GM21717 (cell line): ENCODE data around the gene ABCA5.
"Not testable (repeated sequence)": the region's sequence is repeated elsewhere in the genome, so short reads cannot be mapped to it uniquely, and the experiment has no call there.

Experiments
- ATAC-seq: cut with Tn5 transposase; IDR thresholded peaks from one replicate; pipeline ENCODE4 v1.9.1; 2021; ENCODE audit warnings: mild to moderate bottlenecking, moderate library complexity; ENCODE audit not compliant: unreplicated experiment

ABCA5 gene

DNA sequence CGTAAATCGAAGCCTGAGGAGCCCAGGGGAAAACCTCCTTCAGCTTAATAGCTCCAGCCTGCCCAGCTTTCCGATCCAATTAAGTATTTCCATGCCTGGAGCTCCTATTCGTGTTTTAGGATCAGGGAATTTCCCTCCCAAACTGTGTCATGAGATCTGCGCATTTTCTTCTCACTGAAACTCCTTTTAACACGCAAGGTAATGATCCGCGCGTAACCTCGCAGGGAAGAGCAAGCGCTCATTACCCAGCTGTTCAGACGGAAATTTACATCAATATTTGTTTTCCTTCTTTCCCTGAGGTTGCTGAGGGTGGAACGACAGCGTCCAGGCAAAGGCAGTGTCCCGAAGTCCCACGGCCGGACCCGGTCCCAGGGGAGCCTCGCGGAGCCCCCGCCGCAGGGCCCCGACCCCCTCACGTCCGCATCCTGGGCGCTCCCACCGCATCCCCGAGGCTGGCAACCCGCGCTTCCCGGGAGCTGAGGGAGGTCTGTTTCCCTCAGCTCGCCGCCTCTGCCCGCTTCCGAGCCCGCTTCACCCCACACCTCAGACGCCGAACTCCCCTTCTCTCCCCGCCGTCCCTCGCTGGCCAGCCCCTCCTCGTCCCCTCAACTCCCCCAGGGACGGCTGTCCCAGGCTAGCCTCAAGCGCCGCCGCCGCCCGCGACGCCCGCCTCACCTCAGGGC is 415 bp downstream of the ABCA5 start:
- peak; percentile 18 for ATAC-seq

DNA sequence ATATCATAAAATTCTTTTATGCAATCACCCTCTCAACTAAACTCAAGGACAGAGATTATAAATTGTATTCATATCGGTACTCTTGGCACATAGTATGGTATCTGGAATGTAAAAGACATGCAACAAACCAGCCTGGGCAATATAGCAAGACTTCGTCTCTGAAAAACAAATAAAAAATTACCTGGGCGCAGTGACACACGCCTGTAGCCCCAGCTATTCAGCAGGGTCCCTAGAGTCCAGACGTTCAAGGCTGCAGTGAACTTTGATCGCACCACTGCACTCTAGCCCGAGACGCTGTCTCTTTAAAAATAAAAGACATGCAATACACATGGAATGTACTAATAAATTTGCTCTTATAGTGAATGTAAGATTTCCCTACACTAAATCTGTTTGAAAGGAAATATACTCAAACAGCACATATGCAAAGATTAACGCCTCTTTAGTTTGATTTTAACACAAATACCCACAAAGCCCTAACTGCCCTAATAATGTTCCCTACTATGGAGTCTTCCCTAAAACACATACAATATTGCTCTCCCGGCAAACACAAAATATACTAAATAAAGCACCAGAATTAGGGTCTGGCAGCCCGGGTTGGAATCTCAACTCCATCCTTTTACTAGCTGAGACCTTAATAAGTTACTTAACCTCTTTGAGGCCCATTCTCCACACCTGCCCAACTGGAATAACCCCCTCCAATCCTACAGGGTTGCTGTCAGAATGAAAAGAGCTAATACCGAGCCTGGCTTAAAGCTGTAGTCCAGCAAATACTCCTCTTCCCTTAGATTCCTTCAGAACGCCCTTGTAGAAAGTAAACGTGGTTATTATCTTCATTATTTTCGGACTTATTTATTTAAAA is 1.2 kb downstream of the ABCA5 start:
- ATAC-seq, result no peak

DNA sequence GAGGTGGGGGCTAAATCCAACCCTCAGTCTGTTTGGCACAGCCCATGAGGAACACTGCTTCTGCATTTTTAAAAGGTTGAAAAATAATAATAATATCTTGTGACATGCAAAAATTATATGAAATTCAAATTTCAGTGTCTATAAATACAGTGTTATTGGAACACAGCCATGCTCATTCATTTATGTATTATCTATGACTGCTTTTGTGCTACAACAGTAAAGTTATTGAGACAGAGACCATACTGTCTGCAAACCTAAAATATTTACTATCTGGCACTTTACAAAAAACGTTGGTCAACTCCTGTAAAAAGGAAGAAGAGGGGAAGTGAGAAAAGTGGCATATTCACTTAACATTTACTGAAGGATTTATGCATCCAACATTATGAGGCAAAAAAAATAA is 3.1 kb downstream of the ABCA5 start:
- no peak for ATAC-seq

DNA sequence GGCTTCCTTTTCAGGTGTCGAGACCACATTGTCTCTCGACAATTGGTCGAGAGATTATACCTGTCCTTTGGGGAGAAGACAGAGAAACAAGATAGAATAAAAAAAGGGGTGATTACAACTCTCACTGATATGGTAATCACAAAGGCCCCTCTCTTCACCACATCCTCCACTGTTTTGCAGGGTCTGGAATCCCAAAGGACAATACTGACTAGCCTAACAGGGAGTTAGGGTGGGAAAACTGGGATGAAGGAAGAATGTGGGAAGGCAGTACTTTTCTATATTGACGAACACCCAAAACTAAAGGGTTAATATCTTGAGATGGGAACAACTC is 6.1 kb downstream of the ABCA5 start:
- no peak for ATAC-seq

DNA sequence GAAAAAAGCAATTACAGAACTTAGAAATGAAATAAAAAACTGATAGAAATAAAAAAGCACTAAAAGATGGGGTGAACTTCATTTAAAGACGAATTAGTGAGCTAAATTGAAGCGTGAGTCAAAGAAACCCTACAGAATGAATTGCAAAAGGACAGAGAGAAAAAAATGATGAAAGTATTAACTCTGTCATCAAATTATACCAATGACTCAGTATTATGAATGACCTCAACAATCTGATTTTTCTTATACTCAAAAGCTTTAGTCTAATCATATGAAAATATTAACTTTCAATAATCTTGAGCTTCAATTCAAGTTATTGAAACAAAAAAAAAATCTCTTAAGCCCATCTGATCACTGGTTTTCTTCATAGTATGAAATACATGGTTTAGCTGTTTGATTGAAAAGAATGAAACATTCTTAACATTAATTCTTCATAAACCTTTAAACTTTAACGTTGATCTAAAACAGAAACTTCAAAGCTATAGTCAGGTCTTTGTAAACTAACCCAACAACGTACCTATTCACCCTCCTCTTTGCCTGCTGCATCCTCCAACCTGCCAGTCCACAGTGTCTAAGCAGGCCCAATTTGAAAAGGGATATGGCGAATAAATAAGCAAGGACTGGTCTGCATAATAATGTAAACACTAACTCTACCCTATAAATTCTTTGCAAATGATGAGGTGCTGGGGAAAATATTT is 6.6 kb downstream of the ABCA5 start:
- no peak for ATAC-seq

DNA sequence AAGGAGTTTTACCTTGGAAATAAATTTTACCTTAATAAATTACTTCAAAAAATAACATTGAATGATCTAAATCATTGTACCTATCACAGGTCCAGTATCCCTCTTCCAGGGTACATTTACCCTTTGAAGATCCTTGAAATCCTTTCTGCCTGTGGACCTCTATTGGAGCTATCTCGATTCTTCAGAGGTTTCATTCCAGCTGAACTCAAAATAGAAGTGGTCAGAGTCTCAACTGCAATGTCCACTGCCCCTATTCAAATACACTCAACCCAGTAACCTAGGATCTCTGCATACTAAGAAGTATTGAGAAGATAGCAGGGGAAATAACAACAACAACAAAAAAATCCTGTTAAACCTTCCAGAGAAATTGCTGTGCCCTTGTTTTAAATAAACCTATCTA is 9.3 kb downstream of the ABCA5 start:
- no peak for ATAC-seq

DNA sequence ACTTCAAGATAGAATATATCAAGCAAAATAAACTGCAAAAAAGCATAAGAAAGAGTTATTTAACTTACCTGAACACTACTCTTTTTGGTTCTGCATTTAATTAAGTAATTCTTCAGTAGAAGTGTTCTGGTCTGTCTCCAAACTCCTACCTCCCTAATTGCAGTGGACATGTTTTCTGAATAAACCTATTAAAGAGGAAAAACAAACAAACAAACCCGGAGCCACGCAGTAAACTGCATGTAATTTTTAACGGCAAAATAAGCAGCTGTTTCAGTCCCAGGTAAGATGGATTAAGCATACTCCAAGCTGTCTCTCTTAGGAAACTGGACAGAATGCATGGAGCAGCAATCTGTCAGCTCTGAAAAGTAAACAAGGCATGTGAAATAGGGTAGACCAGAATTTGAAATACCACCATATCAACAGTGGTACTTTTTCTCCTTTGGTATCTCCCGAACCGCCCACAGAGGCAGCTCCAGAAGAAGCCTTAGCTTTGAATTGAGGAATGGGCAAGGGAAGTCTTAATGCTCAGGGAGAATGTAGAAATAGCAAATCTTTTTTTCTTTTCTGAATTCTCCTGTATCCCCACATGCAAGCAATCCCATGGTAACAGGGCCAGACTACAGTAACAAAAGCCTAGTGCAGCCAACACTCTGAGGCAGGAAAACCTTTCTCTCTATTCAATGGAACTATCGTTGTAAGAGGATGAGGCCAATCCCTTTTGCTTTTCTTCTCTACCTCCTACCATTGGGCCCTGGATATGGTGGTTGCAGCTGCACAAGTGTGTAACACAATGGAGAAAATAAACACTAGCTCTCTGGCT is 12.5 kb downstream of the ABCA5 start:
- no peak for ATAC-seq

DNA sequence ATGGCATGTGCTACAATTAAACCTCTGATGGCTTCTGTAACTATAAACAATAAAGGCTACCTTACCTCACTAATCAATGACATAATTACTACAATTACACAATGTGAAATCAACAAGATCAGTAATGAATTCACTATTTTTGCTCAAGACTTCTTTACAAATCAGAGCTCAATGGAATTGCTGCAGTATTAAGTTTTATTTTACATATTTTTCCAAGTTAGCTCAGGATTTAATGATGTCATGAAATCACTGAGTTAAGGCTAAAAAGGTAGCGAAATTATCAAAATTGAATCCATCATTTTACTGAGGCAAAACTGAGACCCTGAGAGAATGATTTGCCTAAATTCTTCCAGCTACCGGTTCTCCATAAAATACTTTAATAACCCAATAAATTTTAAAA is 21.8 kb downstream of the ABCA5 start:
- ATAC-seq, result no peak

DNA sequence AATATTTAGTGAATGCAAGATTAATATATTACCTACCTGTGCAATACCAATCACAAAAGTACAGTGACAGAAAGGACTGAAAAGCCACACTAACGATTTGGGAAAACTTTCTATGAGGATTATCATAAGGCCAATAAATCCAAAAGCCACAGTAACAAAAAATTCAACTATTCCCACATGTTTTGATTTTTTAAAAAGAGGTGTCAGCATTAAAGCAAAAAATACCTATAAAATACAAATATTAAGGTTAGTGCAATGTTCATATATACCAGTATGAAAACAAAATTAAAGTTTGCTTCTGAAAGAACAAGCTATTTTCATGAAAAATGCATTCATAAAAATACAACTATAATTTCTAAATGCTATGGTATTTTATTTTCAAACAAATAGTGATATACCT is 24.3 kb downstream of the ABCA5 start:
- no peak for ATAC-seq

DNA sequence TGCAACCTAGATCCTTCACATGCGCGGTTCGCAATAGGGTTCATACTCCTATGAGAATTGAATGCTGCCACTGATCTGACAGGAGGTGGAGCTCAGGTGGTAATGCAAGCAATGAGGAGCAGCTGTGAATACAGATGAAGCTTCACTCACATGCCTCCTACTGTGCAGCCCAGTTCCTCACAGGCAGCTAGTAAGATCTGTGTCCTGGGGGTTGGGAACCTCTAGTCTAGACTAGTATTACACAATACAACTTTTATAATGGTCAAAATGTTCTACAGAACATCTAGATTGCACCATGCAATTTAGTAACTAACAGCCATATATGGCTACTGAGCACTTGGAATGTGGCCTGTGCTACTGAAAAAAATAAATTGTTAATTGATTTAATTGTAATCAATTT is 26.7 kb downstream of the ABCA5 start:
- ATAC-seq, result no peak

DNA sequence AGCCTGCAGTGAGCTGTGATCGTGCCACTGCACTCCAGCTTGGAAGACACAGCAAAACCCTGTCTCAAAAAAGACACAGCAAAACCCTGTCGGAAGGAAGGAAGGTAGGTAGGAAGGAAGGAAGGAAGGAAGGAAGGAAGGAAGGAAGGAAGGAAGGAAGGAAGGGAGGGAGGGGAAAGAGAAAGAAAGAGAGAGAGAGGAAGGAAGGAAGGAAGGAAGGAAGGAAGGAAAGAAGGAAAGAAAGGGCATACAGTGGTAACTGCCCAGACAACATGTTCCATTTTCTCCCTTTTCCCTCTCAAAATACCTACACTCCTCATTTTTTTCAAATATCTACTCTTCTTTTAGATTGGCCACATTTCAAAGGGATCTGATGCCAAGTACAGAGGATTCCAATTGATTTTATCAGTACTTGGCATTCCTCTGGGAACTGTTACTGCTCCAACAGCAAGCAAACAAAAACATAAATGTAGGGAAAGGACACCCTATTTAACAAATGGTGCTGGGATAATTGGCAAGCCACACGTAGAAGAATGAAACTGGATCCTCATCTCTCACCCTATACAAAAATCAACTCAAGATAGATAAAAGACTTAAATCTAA is 28.7 kb downstream of the ABCA5 start:
- ATAC-seq, result not testable (repeated sequence)

DNA sequence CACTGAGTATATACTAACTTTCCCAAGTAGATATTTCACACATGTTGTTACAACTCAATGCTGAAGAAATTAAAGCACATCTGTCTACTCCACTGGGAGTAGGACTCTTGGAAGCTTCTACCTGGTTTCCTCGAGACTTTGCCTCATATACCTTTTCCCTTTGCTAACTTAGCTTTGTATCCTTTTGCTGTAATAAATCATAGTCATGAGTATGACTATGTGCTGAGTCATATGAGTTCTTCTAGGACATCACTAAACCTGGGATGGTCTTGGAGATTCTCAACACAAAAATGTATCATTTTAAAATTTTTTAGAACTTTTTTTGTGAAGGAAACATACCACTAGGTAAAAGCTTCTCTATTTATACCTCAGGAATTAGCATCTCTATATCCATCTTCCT is 39.8 kb downstream of the ABCA5 start:
- no peak for ATAC-seq

DNA sequence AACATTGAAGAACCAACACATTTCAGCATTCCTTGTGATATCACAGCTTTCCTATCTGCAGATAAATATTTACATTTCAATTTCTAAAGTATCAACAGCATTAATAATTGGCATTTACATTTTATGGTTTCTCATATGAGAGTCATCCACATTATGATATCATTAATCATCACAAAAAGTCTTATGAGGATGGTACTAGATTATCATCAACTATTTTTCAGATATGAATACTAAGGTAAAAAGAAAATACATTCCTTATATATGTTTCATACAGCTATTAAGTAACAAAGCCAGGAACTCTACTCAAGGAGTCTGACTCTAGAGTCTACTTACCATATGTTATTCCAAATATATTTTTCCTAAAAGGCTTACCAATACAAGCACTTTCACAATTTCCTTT is 40.7 kb downstream of the ABCA5 start:
- no peak for ATAC-seq

DNA sequence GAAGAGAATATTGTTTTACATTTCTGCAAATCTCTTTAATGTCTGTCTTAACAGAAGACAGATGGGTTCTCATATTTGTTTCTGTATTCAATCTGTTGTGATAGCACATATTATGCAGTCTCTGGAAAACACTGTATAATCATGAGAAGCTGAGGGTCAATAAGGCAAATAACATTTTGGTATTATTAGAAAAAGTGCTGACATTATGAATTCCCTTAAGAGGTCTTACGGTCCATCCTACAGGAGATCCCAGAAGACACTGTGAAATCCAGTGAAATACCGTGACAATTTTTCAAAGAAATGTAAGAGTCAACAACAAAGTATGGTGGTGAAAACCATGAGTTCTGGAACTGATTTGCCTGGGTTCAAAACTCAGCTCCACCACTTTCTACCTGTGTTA is 42.3 kb downstream of the ABCA5 start:
- no peak for ATAC-seq

DNA sequence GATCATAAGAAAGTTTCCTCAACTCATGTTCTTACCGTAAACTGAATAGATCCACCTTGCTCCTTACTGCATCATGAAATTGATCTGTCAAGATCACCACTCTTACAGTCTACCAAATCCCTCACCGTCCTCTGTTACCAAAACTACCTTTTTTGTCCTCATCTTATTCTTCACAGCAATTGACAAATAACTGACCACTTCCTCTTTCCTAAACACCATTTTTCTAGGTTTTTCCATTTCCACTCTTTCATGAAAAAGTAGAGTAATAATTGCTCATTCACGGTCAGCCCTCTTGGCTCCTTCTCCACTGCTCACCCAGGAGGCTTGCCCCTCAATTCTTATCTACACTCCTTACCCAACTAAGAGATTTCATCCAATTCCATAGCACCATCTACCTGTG is 44.9 kb downstream of the ABCA5 start:
- no peak for ATAC-seq

DNA sequence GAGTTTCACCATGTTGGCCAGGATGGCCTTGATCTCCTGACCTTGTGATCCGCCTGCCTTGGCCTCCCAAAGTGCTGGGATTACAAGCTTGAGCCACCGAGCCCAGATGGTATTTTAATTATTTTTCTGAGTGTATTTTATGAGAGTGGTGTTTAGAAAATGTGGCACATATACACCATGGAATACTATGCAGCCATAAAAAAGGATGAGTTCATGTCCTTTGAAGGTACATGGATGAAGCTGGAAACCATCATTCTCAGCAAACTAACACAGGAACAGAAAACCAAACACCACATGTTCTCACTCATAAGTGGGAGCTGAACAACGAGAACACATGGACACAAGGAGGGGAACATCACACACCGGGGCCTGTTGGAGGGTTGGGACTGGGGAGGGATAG is 50.7 kb downstream of the ABCA5 start:
- not testable (repeated sequence) for ATAC-seq

DNA sequence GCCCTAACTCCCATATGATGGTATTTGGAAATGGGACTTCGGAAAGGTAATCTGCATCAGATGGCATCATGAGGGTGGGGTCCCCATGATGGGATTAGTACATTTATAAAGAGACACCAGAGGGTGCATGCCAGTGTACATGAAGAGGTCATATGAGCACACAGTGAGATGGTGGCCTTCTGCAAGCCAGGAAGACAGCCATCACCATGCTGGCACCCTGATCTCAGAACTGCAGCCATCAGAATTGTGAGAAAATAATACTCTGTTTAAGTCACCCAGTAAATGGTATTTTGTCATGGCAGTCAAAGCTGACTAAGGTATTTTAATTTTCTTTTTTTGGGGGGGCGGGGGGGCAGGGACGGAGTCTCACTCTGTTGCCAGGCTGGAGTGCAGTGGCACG is 51.2 kb downstream of the ABCA5 start:
- no peak for ATAC-seq

DNA sequence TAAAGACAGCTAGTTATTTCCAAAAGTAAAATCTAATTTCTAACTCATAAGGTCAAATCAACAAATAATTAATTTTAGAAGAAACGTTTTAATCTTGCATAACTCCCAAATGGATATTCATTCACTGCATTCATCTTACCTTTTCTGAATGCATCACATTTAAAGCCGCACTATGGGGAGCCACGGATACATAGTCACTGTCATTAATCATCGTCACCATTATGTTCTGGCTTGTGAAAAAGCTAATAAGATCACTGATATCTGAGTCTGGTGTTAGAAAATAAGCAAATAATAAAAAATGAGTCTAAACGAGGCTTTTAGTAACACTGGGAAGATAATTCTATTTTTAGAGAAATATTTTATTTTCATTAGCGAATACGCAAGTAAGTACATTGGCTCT is 55.9 kb downstream of the ABCA5 start:
- no peak for ATAC-seq

DNA sequence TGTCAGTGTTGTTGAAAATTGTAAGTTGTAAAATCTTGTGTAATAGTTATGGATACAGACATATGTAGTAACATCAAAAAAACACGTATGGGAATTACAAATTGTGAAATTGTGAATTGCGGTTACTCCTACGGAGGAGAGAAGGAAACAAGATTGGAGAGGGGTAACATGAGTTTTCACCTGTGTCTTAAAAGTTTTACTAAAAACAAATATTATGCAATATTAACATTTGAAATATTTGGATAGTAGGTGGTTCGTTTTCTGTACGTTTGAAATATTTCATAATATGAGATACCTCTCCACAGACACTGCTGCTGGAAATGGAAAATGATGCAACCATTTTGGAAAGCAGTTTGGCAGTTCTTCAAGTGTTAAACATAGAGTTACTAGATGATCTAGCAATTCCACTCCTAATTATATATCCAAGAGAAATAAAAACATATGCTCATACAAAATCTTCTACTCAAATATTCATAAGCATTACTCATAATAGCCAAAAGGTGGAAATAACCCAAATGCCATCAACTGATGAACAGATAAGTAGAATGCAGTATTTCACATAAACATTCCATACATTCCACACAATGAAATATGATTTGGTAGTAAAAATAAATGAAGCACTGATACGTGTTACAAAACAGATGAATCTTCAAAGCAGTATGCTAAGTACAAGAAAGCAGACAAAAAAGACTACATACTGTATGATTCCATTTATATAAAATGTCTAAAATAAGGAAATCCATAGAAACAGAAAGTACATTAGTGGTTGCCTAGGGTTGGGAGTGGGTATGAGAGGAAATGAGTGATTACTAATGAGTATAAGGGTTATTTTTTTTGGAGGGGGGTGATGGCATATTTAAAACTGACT is 57.6 kb downstream of the ABCA5 start:
- no peak for ATAC-seq

DNA sequence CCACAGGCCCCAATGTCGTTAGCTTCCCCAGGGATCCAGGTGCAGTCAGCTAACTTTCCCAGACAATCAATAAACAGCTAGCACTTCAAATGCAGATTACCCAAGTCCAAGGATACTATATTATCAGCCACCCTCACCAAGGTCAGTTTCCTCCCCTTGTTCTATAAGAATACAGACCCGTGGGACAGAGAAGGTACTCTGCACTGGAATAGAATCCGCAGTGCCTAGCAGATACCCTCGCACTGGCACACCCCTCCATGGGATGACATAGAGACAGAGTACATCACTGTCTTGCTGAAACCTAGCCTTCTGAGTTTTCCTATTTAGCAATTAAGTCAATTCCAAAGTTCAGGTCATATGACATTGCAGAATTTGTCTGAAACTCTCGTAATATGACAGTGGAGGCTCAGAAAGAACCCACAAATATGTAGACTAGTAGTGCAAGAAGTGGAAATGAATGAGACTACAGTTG is 58.4 kb downstream of the ABCA5 start:
- ATAC-seq, result no peak
